Osteoblast (primary cell): ENCODE data around the gene BCAS3. TPM values are rescaled to one million over a fixed set of nuclear protein-coding genes. Genes with fewer than 3 reads are reported as not detected.

Source experiments
- DNase-seq: peaks from one replicate; pipeline ENCODE4 v3.0.0; 2011; ENCODE audit warnings: low spot score, mixed read lengths; ENCODE audit not compliant: insufficient read length; ENCODE audit errors: missing footprints
- H2AFZ ChIP-seq: 2 replicates; pipeline ENCODE4 v1.6.0; 2011; ENCODE audit warnings: mild to moderate bottlenecking, low read length
- H3K27ac ChIP-seq: 2 replicates; pipeline ENCODE4 v1.5.1; 2011; ENCODE audit warnings: mild to moderate bottlenecking, low read depth, low read length, moderate library complexity
- H3K27me3 ChIP-seq: 2 replicates; pipeline ENCODE4 v1.6.0; 2012; ENCODE audit warnings: mild to moderate bottlenecking, control low read depth, inconsistent platforms, low read length, moderate library complexity; ENCODE audit not compliant: insufficient read depth
- H3K36me3 ChIP-seq: 2 replicates; pipeline ENCODE4 v1.5.1; 2011; ENCODE audit warnings: mild to moderate bottlenecking, low read length, control low read depth, moderate library complexity; ENCODE audit not compliant: insufficient read depth
- H3K4me1 ChIP-seq: 2 replicates; pipeline ENCODE4 v1.5.1; 2011; ENCODE audit warnings: mild to moderate bottlenecking, low read length, control low read depth, moderate library complexity; ENCODE audit not compliant: insufficient read depth
- H3K4me2 ChIP-seq: 2 replicates; pipeline ENCODE4 v1.6.0; 2011; ENCODE audit warnings: mild to moderate bottlenecking, low read length; ENCODE audit not compliant: insufficient read depth
- H3K4me3 ChIP-seq: fragments of 200-600 bp; sonication (generic); 3 replicates; pipeline ENCODE4 v1.5.1; 2012; ENCODE audit warnings: mild to moderate bottlenecking, low read length, inconsistent platforms; ENCODE audit not compliant: insufficient read depth
- H3K79me2 ChIP-seq: 2 replicates; pipeline ENCODE4 v1.6.0; 2012; ENCODE audit warnings: mild to moderate bottlenecking, low read length, control low read depth, inconsistent platforms; ENCODE audit not compliant: insufficient read depth
- H3K9me3 ChIP-seq: 2 replicates; pipeline ENCODE4 v1.5.1; 2011; ENCODE audit warnings: low read depth, low read length, control low read depth
- H4K20me1 ChIP-seq: 2 replicates; pipeline ENCODE4 v1.6.0; 2012; ENCODE audit warnings: mild to moderate bottlenecking, low read length, control low read depth; ENCODE audit not compliant: insufficient read depth
- CTCF ChIP-seq: IDR thresholded peaks from 2 replicates; pipeline ENCODE4 v1.5.1; 2011; ENCODE audit warnings: mild to moderate bottlenecking, low read depth, low read length, moderate library complexity; ENCODE audit errors: extremely low read depth
- total RNA-seq: library from RNA; depleted of rRNA; stranded (reverse); fragments of >200 nt; gene quantifications from 2 replicates; pipeline ENCODE4 v1.2.3, GENCODE V29; 2012

Gene BCAS3
- total RNA-seq, 1 donor, result 31.5 TPM

GRCh38 chr17:60964160-60964559 lies 286.5 kb downstream of the BCAS3 start:
- Histone ChIP-seq H3K79me2 (no peaks in the 10 kb centered on the region), H3K4me3 (no peak overlapping the region), H3K4me2 (no peak overlapping the region), H4K20me1 (no peaks in the 10 kb centered on the region), H3K36me3 (no peaks in the 10 kb centered on the region), H3K27me3 (no peaks in the 10 kb centered on the region), H3K9me3 (no peaks in the 10 kb centered on the region), H3K27ac (no peak overlapping the region), H2AFZ (no peak overlapping the region), H3K4me1 (no peaks in the 10 kb centered on the region)
- no peak for DNase-seq
- TF ChIP-seq CTCF, result no peak

GRCh38 chr17:60968266-60968665 lies 290.6 kb downstream of the BCAS3 start:
- Histone ChIP-seq H2AFZ (no peak overlapping the region), H3K27me3 (no peaks in the 10 kb centered on the region), H3K79me2 (no peaks in the 10 kb centered on the region), H3K36me3 (no peaks in the 10 kb centered on the region), H3K4me2 (no peak overlapping the region), H3K4me3 (no peak overlapping the region), H3K9me3 (no peaks in the 10 kb centered on the region), H3K4me1 (no peaks in the 10 kb centered on the region), H3K27ac (no peak overlapping the region), H4K20me1 (no peaks in the 10 kb centered on the region)
- no peak for DNase-seq
- no peak for TF ChIP-seq CTCF

- H4K20me1 ChIP-seq, result no peaks in the 10 kb centered on the region
- DNase-seq, result no peak
Measured at GRCh38 chr17:60969500-60970037, 291.9 kb downstream of the BCAS3 start.

GRCh38 chr17:60970741-60971140 lies 293.1 kb downstream of the BCAS3 start:
- no peak overlapping the region for H3K4me2 ChIP-seq
- no peak overlapping the region for H3K4me3 ChIP-seq
- no peak for TF ChIP-seq CTCF
- H3K36me3 ChIP-seq, result no peaks in the 10 kb centered on the region
- H3K27me3 ChIP-seq, result no peaks in the 10 kb centered on the region
- no peak overlapping the region for H3K27ac ChIP-seq
- H3K79me2 ChIP-seq, result no peaks in the 10 kb centered on the region
- no peaks in the 10 kb centered on the region for H4K20me1 ChIP-seq
- no peaks in the 10 kb centered on the region for H3K4me1 ChIP-seq
- DNase-seq, result no peak
- no peak overlapping the region for H2AFZ ChIP-seq
- H3K9me3 ChIP-seq, result no peaks in the 10 kb centered on the region

More at GRCh38 chr17:60969500-60970037, 291.9 kb downstream of the BCAS3 start:
- no peaks in the 10 kb centered on the region for H3K9me3 ChIP-seq
- no peaks in the 10 kb centered on the region for H3K36me3 ChIP-seq
- no peak overlapping the region for H3K4me2 ChIP-seq
- no peak overlapping the region for H3K27ac ChIP-seq
- H3K4me3 ChIP-seq, result no peak overlapping the region
- no peaks in the 10 kb centered on the region for H3K27me3 ChIP-seq
- H3K4me1 ChIP-seq, result no peaks in the 10 kb centered on the region
- no peak for TF ChIP-seq CTCF
- no peak overlapping the region for H2AFZ ChIP-seq
- no peaks in the 10 kb centered on the region for H3K79me2 ChIP-seq
